Esophagus muscularis mucosa (tissue), 4 donors: ENCODE results near the gene IGF2BP3.

Experiments
- EP300 ChIP-seq: sonication (generic); formaldehyde crosslinking; IDR thresholded peaks from one replicate; pipeline ENCODE4 v1.6.1; 2017; ENCODE audit warnings: antibody characterized with exemption
- POLR2A ChIP-seq: fragments of 450-650 bp; IDR thresholded peaks from one replicate; pipeline ENCODE4 v1.6.1; 2017; ENCODE audit warnings: antibody characterized with exemption, moderate library complexity, mild to moderate bottlenecking, low read depth
- POLR2AphosphoS5 ChIP-seq, 2 donors: sonication (generic); formaldehyde crosslinking; IDR thresholded peaks; one replicate each; pipeline ENCODE4 v1.6.1; 2017; ENCODE audit warnings: antibody characterized with exemption in 2 of 2
- TF ChIP-seq, protein P1 (sequence below), 3 experiments: fragments of 200-600 bp in 2 of 3; fragments of 450-650 bp in 1 of 3; sonication (generic) in 2 of 3; IDR thresholded peaks; one replicate each; pipeline ENCODE4 v1.5.1; 2017 to 2019; ENCODE audit warnings: antibody characterized with exemption in 3 of 3, mild to moderate bottlenecking in 2 of 3, moderate library complexity in 1 of 3

DNA sequence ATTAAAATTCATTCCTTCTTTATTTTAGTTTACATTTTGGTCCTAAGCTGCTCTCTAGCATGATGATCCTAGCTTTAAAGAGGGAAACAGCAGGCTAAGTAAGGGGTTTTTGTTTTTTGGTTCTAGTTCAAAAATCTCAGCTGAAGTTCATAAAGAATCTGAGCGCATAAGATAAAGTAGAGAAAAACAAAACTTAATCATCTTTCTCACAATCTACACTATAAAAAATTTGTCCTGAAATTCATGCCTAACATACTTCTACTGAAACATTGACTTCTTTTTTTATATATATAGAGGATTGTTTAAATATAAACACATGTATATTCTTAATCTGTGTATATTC, 6.8 kb upstream of the IGF2BP3 start:
- TF ChIP-seq, protein P1, sequence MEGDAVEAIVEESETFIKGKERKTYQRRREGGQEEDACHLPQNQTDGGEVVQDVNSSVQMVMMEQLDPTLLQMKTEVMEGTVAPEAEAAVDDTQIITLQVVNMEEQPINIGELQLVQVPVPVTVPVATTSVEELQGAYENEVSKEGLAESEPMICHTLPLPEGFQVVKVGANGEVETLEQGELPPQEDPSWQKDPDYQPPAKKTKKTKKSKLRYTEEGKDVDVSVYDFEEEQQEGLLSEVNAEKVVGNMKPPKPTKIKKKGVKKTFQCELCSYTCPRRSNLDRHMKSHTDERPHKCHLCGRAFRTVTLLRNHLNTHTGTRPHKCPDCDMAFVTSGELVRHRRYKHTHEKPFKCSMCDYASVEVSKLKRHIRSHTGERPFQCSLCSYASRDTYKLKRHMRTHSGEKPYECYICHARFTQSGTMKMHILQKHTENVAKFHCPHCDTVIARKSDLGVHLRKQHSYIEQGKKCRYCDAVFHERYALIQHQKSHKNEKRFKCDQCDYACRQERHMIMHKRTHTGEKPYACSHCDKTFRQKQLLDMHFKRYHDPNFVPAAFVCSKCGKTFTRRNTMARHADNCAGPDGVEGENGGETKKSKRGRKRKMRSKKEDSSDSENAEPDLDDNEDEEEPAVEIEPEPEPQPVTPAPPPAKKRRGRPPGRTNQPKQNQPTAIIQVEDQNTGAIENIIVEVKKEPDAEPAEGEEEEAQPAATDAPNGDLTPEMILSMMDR (IDR thresholded peaks at IDR 0.05), result no peak
- no peak for TF ChIP-seq POLR2AphosphoS5 (IDR thresholded peaks at IDR 0.05)
- no peak for TF ChIP-seq POLR2A
- no peak for TF ChIP-seq EP300
